ENCODE results near the gene TP53AIP1. TPM values are rescaled to one million over a fixed set of nuclear protein-coding genes. Genes with fewer than 3 reads are reported as not detected.

Gene TP53AIP1
- total RNA-seq, 1 experiment from 2014 or later: 2.3 TPM

DNA sequence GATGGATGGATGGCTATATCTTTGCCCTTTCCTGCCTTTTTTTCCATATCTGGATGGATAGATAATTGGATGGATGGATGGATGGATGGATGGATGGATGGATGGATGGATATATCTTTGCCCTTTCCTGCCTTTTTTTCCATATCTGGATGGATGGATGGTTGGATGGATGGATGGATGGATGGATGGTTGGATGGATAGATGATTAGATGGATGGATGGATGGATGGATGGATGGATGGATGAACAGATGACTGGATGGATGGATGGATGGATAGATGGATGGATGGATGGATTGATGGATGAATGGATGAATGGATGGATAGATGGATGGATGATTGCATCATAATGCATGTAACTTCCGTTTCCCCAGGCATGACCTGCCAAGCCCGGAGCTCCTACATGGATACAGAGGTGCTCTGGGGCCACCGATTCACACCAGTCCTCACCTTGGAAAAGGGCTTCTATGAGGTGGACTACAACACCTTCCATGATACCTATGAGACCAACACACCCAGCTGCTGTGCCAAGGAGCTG is 26.6 kb downstream of the TP53AIP1 start:
- no peak overlapping the region for H3K27ac ChIP-seq (ENCODE audit: low read depth, low read length, poor library complexity, severe bottlenecking)
- H3K4me1 ChIP-seq (ENCODE audit: insufficient read depth, low read length, poor library complexity, severe bottlenecking): no peaks in the 10 kb centered on the region
- no TSS peak for BruUV-seq (replicated peaks)
- intact Hi-C loops (cut with micrococcal nuclease; ENCODE audit: unreplicated experiment): no loop called here
- H3K27me3 ChIP-seq (replicated peaks; ENCODE audit: insufficient read depth, low read depth, low read length, poor library complexity): no peaks in the 10 kb centered on the region
- H3K36me3 ChIP-seq (ENCODE audit: insufficient read depth, low read length, poor library complexity, severe bottlenecking): no peaks in the 10 kb centered on the region
- POLR2A ChIA-PET (ENCODE audit: low non-redundant PET): no interaction called here
- DNase-seq (ENCODE audit: low spot score): no peak
- H3K4me3 ChIP-seq (ENCODE audit: low read depth, low read length, poor library complexity, severe bottlenecking): no peak overlapping the region
- H3K9me3 ChIP-seq (ENCODE audit: low read depth, low read length, poor library complexity, severe bottlenecking): no peaks in the 10 kb centered on the region
- CTCF ChIA-PET: no interaction called here
- no peak for TF ChIP-seq EZH2 (IDR thresholded peaks at IDR 0.05; ENCODE audit: borderline replicate concordance, low read depth, low read length, poor library complexity, severe bottlenecking)
- TF ChIP-seq, protein P1, sequence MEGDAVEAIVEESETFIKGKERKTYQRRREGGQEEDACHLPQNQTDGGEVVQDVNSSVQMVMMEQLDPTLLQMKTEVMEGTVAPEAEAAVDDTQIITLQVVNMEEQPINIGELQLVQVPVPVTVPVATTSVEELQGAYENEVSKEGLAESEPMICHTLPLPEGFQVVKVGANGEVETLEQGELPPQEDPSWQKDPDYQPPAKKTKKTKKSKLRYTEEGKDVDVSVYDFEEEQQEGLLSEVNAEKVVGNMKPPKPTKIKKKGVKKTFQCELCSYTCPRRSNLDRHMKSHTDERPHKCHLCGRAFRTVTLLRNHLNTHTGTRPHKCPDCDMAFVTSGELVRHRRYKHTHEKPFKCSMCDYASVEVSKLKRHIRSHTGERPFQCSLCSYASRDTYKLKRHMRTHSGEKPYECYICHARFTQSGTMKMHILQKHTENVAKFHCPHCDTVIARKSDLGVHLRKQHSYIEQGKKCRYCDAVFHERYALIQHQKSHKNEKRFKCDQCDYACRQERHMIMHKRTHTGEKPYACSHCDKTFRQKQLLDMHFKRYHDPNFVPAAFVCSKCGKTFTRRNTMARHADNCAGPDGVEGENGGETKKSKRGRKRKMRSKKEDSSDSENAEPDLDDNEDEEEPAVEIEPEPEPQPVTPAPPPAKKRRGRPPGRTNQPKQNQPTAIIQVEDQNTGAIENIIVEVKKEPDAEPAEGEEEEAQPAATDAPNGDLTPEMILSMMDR (conservative IDR thresholded peaks at IDR 0.05; ENCODE audit: low read depth, low read length): no peak

DNA sequence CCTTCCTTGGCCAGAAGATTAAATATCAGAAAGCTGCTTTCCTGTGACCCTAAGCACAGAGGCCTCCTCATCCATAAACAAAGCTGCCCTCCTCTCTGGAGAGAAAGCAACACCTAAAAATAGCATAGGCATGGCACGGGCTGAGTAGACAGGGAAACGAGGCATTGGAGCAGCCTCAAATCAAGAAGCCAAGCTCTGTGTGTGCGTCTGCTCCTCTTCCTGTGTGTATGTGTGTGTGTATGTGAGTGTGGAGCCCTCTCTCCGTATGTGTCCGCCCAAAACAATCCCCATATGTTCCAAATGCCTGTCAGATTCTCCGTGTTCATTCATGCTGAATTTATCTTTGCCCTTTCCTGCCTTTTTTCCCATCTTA is 27.5 kb downstream of the TP53AIP1 start:
- no peak overlapping the region for H3K27ac ChIP-seq (ENCODE audit: low read depth, low read length, poor library complexity, severe bottlenecking)
- H3K36me3 ChIP-seq (ENCODE audit: insufficient read depth, low read length, poor library complexity, severe bottlenecking): no peaks in the 10 kb centered on the region
- POLR2A ChIA-PET (ENCODE audit: low non-redundant PET): no interaction called here
- CTCF ChIA-PET: interaction anchor here (0.5 to 0.6 kb wide), 2 partner anchors 11 to 190 kb away, joined by 3 to 6 read pairs; no protein-coding TSS in a partner anchor
- no peak overlapping the region for H3K4me3 ChIP-seq (ENCODE audit: low read depth, low read length, poor library complexity, severe bottlenecking)
- DNase-seq (ENCODE audit: low spot score): no peak
- TF ChIP-seq, protein P1 (conservative IDR thresholded peaks at IDR 0.05; ENCODE audit: low read depth, low read length): no peak
- no peak for TF ChIP-seq EZH2 (IDR thresholded peaks at IDR 0.05; ENCODE audit: borderline replicate concordance, low read depth, low read length, poor library complexity, severe bottlenecking)
- no peaks in the 10 kb centered on the region for H3K9me3 ChIP-seq (ENCODE audit: low read depth, low read length, poor library complexity, severe bottlenecking)
- no peaks in the 10 kb centered on the region for H3K4me1 ChIP-seq (ENCODE audit: insufficient read depth, low read length, poor library complexity, severe bottlenecking)
- intact Hi-C loops (cut with micrococcal nuclease; ENCODE audit: unreplicated experiment): no loop called here
- no peaks in the 10 kb centered on the region for H3K27me3 ChIP-seq (replicated peaks; ENCODE audit: insufficient read depth, low read depth, low read length, poor library complexity)
- BruUV-seq (replicated peaks): no TSS peak

DNA sequence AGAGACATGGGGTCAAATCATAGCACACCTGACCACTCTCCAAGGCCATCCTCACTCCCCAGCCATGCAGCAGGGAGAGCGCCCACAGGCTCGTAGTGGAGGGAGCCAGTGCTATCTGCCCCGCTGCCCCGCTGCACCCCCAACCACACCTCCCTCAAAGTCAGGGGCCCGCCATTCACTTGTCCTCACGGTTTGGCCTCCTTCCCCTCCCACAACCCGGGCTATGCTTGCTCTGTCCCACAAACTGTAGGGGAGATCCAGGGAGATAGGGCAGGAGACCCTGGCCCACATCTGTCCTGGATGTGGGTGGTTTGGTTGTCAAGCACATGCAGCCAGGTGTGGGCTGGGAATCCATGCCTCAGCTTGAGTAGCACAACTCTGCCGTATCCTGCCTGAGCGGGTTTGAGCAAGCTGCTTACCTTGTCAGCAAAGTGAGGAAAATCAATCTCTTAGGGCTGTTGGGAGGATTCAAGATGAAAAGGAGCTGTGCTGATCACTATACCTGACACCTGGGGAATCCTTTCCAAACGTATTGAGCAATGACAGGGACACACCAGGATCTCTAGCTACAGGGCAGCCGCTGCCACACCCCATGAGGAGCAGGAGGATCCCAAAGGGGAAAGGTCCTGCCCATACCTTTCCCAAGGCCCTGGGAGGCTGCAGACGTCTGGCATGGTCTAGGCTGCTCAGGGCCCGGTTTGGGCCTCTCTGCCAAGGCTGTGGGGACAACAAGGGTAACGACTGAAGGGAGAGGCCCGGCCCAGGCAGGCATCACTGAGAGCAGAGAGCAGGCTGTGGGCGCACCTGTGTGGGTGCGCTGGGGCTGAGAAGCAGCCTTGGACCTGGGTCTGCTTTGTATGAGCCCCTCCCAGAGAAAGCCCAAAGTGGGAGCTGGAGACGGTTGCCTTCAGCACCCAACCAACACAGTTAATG is 28.2 kb downstream of the TP53AIP1 start:
- no peak overlapping the region for H3K27ac ChIP-seq (ENCODE audit: low read depth, low read length, poor library complexity, severe bottlenecking)
- no peaks in the 10 kb centered on the region for H3K36me3 ChIP-seq (ENCODE audit: insufficient read depth, low read length, poor library complexity, severe bottlenecking)
- POLR2A ChIA-PET (ENCODE audit: low non-redundant PET): no interaction called here
- CTCF ChIA-PET: interaction anchor here (0.5 to 0.6 kb wide), 2 partner anchors 12 to 191 kb away, joined by 3 to 6 read pairs; no protein-coding TSS in a partner anchor
- no peaks in the 10 kb centered on the region for H3K4me1 ChIP-seq (ENCODE audit: insufficient read depth, low read length, poor library complexity, severe bottlenecking)
- no peaks in the 10 kb centered on the region for H3K9me3 ChIP-seq (ENCODE audit: low read depth, low read length, poor library complexity, severe bottlenecking)
- no peak overlapping the region for H3K4me3 ChIP-seq (ENCODE audit: low read depth, low read length, poor library complexity, severe bottlenecking)
- DNase-seq (ENCODE audit: low spot score): no peak
- no peak for TF ChIP-seq EZH2 (IDR thresholded peaks at IDR 0.05; ENCODE audit: borderline replicate concordance, low read depth, low read length, poor library complexity, severe bottlenecking)
- TF ChIP-seq, protein P1 (conservative IDR thresholded peaks at IDR 0.05; ENCODE audit: low read depth, low read length): no peak
- BruUV-seq (replicated peaks): no TSS peak
- intact Hi-C loops (cut with micrococcal nuclease; ENCODE audit: unreplicated experiment): no loop called here
- no peaks in the 10 kb centered on the region for H3K27me3 ChIP-seq (replicated peaks; ENCODE audit: insufficient read depth, low read depth, low read length, poor library complexity)

Measured in A673 (cell line).